ENCODE results near the gene EPHA8.

- TF ChIP-seq CTCF (IDR thresholded peaks at IDR 0.05), result no peak
- TF ChIP-seq POLR2A (IDR thresholded peaks at IDR 0.05), result no peak
- no peak for TF ChIP-seq POLR2AphosphoS5 (IDR thresholded peaks at IDR 0.05; ENCODE audit: insufficient read depth in 1 of 2, low read depth in 1 of 2)
Observed at GRCh38 chr1:22576150-22576544, 12.9 kb downstream of the EPHA8 start.

All from vagina (tissue), 2 donors.